Measurements from ENCODE around the gene EHBP1. TPM values are rescaled to one million over a fixed set of nuclear protein-coding genes. Genes with fewer than 3 reads are reported as not detected.

EHBP1 gene
- total and polyA plus RNA-seq, 2 experiments from 2014 or later, result 27.2 to 47.9 TPM

DNA sequence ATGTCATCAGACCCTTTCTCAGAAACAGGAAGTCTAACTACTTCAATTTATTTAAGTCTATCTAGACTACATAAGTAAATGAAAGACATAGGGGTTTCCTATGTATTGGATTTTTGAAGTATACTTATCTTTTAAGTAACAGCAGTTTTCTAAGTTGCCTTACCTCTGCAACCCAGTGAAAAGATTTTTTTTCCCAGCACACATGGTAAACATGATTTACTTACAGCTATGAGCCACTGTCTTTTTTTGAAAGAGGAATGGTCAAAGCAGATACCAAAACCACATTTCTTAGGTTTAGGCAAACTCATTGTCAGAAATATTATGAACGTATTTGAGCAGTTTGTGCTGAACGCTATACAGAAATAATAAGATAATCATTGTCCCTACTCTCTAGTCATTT lies 266.4 kb downstream of the EHBP1 start:
- Histone ChIP-seq H3K27me3 (ENCODE audit: insufficient read depth) (no peaks in the 10 kb centered on the region), H3K36me3 (ENCODE audit: insufficient read depth) (no peaks in the 10 kb centered on the region), H3F3A (replicated peaks; ENCODE audit: low read depth) (no peaks in the 10 kb centered on the region), H3K4me1 (ENCODE audit: insufficient read depth) (peaks cover 8% of the 10 kb centered on the region; the same call in 1 of the 2 replicates), H3K4me2 (no peak overlapping the region), H3K79me2 (replicated peaks; ENCODE audit: insufficient read depth) (no peaks in the 10 kb centered on the region), H3K27ac (ENCODE audit: low read depth) (no peak overlapping the region), H3K9me2 (ENCODE audit: insufficient read depth) (no peaks in the 10 kb centered on the region), H2AFZ (no peak overlapping the region), H3K4me3 (no peak overlapping the region), H4K20me1 (replicated peaks; ENCODE audit: insufficient read depth) (no peaks in the 10 kb centered on the region)
- TF ChIP-seq, protein P1, sequence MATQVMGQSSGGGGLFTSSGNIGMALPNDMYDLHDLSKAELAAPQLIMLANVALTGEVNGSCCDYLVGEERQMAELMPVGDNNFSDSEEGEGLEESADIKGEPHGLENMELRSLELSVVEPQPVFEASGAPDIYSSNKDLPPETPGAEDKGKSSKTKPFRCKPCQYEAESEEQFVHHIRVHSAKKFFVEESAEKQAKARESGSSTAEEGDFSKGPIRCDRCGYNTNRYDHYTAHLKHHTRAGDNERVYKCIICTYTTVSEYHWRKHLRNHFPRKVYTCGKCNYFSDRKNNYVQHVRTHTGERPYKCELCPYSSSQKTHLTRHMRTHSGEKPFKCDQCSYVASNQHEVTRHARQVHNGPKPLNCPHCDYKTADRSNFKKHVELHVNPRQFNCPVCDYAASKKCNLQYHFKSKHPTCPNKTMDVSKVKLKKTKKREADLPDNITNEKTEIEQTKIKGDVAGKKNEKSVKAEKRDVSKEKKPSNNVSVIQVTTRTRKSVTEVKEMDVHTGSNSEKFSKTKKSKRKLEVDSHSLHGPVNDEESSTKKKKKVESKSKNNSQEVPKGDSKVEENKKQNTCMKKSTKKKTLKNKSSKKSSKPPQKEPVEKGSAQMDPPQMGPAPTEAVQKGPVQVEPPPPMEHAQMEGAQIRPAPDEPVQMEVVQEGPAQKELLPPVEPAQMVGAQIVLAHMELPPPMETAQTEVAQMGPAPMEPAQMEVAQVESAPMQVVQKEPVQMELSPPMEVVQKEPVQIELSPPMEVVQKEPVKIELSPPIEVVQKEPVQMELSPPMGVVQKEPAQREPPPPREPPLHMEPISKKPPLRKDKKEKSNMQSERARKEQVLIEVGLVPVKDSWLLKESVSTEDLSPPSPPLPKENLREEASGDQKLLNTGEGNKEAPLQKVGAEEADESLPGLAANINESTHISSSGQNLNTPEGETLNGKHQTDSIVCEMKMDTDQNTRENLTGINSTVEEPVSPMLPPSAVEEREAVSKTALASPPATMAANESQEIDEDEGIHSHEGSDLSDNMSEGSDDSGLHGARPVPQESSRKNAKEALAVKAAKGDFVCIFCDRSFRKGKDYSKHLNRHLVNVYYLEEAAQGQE (IDR thresholded peaks at IDR 0.05; ENCODE audit: unreplicated experiment), result no peak
- TF ChIP-seq JUNB (IDR thresholded peaks at IDR 0.05; ENCODE audit: unreplicated experiment), result no peak
- H3K27ac Mint-ChIP-seq, result no peak overlapping the region
- peaks cover 3% of the 10 kb centered on the region for H3K27me3 Mint-ChIP-seq (ENCODE audit: insufficient read depth, low read depth, poor library complexity)
- H3K4me1 Mint-ChIP-seq, result peaks cover 23% of the 10 kb centered on the region
- peaks cover 6% of the 10 kb centered on the region; the same call in 1 of the 3 replicates for H3K36me3 Mint-ChIP-seq (ENCODE audit: low read depth)
- H3K4me3 Mint-ChIP-seq, result no peak overlapping the region
- H3K9me3 Mint-ChIP-seq, result no peaks in the 10 kb centered on the region
- DNase-seq (ENCODE audit: low spot score) (no peak), ATAC-seq (no peak)

DNA sequence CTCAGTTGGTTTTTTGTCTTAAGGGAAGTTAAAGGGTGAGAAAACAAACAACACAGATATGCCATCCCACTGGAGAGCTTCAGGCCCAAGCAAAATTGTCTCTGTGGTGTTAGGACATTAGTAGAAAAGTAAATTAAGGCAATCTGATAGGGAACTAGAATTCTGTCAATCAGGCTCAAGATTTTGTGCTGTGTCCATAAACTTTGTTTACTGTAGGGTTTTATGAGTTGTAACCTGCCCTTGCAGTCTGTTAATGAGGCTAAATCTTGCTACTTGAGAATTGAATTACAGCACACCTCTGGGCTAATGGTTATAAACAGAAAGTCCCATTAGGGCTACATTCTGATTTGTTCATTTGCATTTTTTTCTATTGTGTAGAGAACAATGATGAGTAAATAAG lies 267.1 kb downstream of the EHBP1 start:
- TF ChIP-seq, protein P2, sequence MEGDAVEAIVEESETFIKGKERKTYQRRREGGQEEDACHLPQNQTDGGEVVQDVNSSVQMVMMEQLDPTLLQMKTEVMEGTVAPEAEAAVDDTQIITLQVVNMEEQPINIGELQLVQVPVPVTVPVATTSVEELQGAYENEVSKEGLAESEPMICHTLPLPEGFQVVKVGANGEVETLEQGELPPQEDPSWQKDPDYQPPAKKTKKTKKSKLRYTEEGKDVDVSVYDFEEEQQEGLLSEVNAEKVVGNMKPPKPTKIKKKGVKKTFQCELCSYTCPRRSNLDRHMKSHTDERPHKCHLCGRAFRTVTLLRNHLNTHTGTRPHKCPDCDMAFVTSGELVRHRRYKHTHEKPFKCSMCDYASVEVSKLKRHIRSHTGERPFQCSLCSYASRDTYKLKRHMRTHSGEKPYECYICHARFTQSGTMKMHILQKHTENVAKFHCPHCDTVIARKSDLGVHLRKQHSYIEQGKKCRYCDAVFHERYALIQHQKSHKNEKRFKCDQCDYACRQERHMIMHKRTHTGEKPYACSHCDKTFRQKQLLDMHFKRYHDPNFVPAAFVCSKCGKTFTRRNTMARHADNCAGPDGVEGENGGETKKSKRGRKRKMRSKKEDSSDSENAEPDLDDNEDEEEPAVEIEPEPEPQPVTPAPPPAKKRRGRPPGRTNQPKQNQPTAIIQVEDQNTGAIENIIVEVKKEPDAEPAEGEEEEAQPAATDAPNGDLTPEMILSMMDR (conservative IDR thresholded peaks at IDR 0.05; ENCODE audit: low read depth in 2 of 2), result no peak
- TF ChIP-seq CREB1 (CRISPR knock-in tag; IDR thresholded peaks at IDR 0.05; ENCODE audit: low read depth), result no peak
- H4K20me1 ChIP-seq (replicated peaks; ENCODE audit: insufficient read depth), result no peaks in the 10 kb centered on the region
- Mint-ChIP-seq H3K4me1 (peaks cover 23% of the 10 kb centered on the region), H3K36me3 (ENCODE audit: low read depth) (peaks cover 6% of the 10 kb centered on the region; the same call in 1 of the 3 replicates), H3K27me3 (ENCODE audit: insufficient read depth, low read depth, poor library complexity) (peaks cover 3% of the 10 kb centered on the region), H3K9me3 (no peaks in the 10 kb centered on the region), H3K4me3 (no peak overlapping the region), H3K27ac (peak overlapping the region; percentile 19; the same call in 1 of the 2 replicates)
- DNase-seq (ENCODE audit: low spot score), result no peak
- H3K36me3 ChIP-seq (ENCODE audit: insufficient read depth), result no peaks in the 10 kb centered on the region
- H3K27me3 ChIP-seq (ENCODE audit: insufficient read depth), result no peaks in the 10 kb centered on the region
- no peak overlapping the region for H3K4me3 ChIP-seq
- no peak overlapping the region for H3K27ac ChIP-seq (ENCODE audit: low read depth)
- no peak overlapping the region for H3K4me2 ChIP-seq
- no peak overlapping the region for H2AFZ ChIP-seq
- H3K79me2 ChIP-seq (replicated peaks; ENCODE audit: insufficient read depth), result no peaks in the 10 kb centered on the region
- no peaks in the 10 kb centered on the region for H3F3A ChIP-seq (replicated peaks; ENCODE audit: low read depth)
- no peaks in the 10 kb centered on the region for H3K9me2 ChIP-seq (ENCODE audit: insufficient read depth)
- peaks cover 11% of the 10 kb centered on the region; the same call in 1 of the 2 replicates for H3K4me1 ChIP-seq (ENCODE audit: insufficient read depth)
- ATAC-seq, result no peak

DNA sequence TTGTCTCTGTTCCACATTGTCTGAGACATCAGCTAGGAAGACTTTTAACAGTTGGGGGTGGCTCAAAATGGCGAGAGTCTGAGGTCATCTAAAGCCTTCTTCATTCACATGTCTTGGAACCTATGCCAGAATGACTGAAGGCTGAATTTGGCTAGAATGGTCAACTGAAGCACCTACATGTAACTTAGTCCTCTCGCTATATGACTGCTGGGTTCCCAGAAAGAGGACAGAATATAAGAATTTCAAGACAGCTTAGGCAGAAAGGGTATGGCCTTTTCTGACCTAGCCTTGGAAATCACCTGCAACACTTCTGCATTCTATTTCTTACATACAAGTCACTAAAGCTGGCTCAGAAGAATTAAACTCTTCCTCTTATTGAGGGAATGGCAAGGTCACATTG lies 269.5 kb downstream of the EHBP1 start:
- no peaks in the 10 kb centered on the region for H3K9me2 ChIP-seq (ENCODE audit: insufficient read depth)
- Mint-ChIP-seq H3K36me3 (ENCODE audit: low read depth) (peaks cover 6% of the 10 kb centered on the region; the same call in 1 of the 3 replicates), H3K4me3 (no peak overlapping the region), H3K9me3 (no peaks in the 10 kb centered on the region), H3K27ac (no peak overlapping the region), H3K4me1 (peaks cover 22% of the 10 kb centered on the region), H3K27me3 (ENCODE audit: insufficient read depth, low read depth, poor library complexity) (peaks cover 3% of the 10 kb centered on the region)
- ATAC-seq, result no peak
- H3K36me3 ChIP-seq (ENCODE audit: insufficient read depth), result no peaks in the 10 kb centered on the region
- H3K27me3 ChIP-seq (ENCODE audit: insufficient read depth), result no peaks in the 10 kb centered on the region
- no peak overlapping the region for H3K4me3 ChIP-seq
- no peak overlapping the region for H2AFZ ChIP-seq
- no peak for DNase-seq (ENCODE audit: low spot score)
- H3K4me2 ChIP-seq, result no peak overlapping the region
- H4K20me1 ChIP-seq (replicated peaks; ENCODE audit: insufficient read depth), result no peaks in the 10 kb centered on the region
- H3K4me1 ChIP-seq (ENCODE audit: insufficient read depth), result peaks cover 11% of the 10 kb centered on the region; the same call in 1 of the 2 replicates
- H3K79me2 ChIP-seq (replicated peaks; ENCODE audit: insufficient read depth), result no peaks in the 10 kb centered on the region
- no peak overlapping the region for H3K27ac ChIP-seq (ENCODE audit: low read depth)
- H3F3A ChIP-seq (replicated peaks; ENCODE audit: low read depth), result no peaks in the 10 kb centered on the region
- TF ChIP-seq JUNB (IDR thresholded peaks at IDR 0.05; ENCODE audit: unreplicated experiment), result no peak
- TF ChIP-seq EZH2phosphoT487 (IDR thresholded peaks at IDR 0.05; ENCODE audit: unreplicated experiment), result no peak
- TF ChIP-seq, protein P2 (conservative IDR thresholded peaks at IDR 0.05; ENCODE audit: low read depth in 2 of 2), result no peak
- no peak for TF ChIP-seq POLR2AphosphoS5 (IDR thresholded peaks at IDR 0.05; ENCODE audit: low read depth)

All from GM23338 (cell line).